HG03175 (cell line): ENCODE results near the gene GPR65.
"Not testable (repeated sequence)": the region's sequence is repeated elsewhere in the genome, so short reads cannot be mapped to it uniquely, and the experiment has no call there.

ENCODE experiments used
- ATAC-seq: cut with Tn5 transposase; IDR thresholded peaks from one replicate; pipeline ENCODE4 v1.9.1; 2021; ENCODE audit warnings: mild to moderate bottlenecking, moderate library complexity; ENCODE audit not compliant: unreplicated experiment

The GPR65 gene

DNA sequence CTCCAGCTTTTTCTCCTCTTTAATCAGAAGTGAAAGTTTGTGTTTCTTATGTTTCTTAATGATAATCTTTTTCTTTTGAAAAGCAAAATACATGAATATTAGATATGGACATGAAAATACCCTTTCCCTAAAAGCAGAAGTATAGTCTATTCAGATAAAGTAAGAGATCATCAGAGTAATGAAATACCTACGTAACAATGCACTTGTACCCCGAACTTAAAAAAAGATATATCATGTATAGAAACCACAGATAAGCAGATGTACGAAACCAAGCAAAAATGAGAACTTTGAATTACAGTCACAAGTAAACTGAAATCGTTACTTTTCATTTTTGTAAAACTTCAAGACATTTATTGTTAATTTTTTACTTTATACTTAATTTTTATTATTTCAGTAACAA lies 1.5 kb upstream of the GPR65 start:
- no peak for ATAC-seq

DNA sequence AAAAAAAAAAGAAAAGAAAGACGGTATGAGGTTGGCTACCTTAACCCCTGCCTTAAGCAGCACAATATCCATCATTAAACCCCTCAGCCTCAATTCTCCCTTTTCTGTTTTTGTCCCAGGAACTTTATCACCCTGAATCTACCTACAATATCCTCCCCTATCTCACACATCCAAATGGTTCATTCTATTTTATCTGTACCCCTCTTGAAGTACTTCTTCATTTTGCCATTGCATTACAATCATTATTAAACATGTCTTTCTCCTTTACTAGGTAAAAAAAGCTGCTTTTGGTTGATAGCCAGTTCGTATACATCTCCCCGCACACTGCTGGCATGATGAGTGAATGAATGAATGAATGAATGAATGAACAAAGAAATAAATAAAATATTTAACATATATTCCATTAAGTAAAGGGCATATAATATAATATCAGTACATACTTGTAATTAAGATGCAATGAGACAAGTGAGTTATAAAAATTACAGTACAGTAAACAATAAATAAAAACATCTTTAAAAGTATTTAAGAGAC lies 364 bp upstream of the GPR65 start:
- no peak for ATAC-seq

DNA sequence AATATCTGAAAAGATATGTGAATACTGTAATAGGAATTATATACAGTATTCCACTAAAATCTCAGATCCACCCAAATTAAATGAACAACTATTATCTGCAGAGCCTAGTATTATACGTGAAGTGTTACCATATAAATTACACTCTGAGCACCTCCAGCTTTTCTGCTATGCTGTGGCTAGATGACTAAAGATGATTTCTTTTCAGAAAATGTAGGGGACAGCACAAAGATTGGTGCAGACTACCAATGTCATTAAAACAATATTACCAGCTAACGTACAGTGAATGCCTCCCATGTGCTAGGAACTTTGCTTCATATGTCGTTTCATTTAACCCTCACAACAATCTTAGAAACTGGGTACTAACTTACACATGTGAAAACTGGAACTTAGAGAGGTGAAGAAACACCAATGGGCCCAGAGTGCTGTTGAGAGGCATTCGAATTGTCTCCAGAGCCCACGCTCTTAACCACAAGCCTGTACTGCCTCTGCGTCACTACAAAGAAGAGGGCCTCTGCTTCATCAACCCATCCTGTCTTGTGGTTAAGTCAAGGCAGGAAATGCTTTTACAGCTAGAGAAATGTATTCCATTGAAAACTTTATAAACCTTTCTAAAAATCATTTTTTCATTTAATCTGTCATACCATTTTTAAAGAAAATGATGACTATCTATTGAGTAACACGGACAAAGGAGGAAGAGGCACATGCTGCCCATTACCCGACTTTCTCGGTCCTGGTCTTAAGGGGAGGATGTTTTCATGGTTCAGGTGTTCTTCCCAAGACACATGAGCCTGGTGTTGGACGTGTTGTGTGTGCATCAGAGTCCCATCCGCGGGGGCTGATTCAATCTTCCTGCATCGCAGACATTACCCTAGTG lies 1.3 kb downstream of the GPR65 start:
- ATAC-seq = peak; percentile 84

DNA sequence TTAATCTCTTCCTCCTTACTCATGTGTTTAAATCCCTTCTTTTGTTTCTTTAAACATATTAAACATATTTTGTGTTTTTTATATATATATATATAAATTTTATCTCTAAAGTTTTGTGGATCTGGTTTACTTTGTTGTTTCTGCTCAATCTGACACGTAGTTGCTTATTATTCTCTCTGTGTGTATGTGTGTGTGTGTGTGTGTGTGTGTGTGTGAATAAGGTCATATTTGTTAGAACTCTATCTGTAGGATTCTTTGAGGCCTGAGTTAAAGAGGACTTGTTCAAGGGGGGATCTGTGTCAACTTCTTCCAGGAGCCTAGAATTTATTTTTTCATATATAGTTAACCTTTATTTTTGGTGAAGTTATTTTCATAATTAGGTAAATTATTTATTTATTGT lies 2.7 kb downstream of the GPR65 start:
- no peak for ATAC-seq

DNA sequence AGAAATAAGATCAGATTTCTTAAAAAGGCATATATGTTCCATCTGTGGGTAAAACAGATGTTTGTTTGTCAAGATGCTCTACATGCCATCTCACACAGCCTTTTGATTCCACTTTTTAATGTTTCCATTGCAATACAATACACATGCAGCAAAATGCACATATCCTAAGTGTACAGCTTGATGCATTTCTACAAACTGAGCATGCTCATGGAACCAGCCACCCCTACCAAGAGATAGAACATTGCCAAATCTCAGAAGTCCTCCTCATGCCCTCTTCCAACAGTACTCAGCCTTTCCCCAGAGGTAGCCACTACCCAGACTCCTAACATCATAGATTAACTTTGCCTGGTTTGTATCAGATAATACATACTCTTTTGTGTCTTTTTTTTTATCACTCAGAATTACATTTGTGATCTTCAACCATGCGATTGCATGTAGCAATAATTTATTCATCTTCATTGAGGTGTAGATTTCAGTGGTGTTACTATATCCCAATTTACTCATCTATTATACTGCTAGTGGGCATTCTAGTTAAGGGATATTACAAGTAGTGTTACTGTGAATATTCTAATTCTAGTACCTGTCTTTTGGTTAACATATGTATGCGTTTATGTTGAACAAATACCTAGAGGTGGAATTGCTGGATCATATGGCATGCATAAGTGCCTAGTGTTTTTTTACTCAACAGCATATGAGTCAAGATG lies 3.3 kb downstream of the GPR65 start:
- no peak for ATAC-seq

DNA sequence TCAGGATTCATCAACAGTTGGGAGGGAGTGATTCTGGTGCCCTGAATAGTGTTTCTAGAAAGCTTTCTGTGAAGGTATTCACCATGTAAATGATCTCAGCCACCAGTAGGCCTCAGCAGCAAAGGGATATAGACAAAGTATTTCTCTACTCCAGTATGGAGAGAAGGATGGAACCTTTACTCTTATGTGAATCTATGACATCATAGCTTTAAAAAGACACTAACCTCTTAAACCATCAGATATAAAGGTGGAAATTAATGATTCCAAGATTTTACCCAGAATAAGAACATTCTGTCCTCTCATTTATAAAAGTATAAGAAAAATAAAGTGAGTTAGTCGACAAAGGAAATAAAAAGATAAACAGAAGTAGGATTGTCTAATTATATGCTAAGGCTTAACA lies 4.6 kb downstream of the GPR65 start:
- no peak for ATAC-seq

DNA sequence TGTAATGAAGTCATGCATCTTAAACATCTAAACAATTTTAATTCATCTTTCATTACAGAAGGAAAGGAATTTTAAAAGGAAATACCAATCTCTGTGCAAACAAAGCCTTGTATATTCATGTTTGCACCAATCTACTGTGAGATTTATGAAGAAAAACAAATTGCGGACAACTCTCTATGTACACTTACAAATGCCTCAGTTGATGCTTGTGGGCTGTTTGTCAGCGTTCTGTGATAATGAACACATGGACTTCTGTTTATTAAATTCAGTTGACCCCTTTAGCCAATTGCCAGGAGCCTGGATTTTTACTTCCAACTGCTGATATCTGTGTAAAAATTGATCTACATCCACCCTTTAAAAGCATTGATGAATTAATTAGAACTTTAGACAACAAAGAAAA lies 5.4 kb downstream of the GPR65 start:
- no peak for ATAC-seq

DNA sequence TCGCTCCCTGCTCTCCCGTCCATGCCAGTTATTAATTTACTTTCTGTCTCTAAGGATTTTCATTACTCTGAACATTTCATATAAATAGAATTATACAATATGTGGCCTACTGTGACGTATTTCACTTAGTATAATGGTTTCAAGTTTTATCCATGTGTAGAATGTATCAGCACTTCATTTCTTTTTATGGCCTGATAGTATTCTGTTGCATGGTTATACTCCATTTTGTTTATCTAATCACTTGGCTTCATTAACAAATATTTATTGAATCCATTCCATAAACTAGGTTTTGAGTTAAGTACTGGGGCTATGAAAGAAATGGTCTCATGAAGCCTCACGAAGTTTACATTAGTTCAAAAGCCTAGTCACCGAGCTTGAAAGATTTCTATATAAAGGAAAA lies 7.6 kb downstream of the GPR65 start:
- no peak for ATAC-seq

DNA sequence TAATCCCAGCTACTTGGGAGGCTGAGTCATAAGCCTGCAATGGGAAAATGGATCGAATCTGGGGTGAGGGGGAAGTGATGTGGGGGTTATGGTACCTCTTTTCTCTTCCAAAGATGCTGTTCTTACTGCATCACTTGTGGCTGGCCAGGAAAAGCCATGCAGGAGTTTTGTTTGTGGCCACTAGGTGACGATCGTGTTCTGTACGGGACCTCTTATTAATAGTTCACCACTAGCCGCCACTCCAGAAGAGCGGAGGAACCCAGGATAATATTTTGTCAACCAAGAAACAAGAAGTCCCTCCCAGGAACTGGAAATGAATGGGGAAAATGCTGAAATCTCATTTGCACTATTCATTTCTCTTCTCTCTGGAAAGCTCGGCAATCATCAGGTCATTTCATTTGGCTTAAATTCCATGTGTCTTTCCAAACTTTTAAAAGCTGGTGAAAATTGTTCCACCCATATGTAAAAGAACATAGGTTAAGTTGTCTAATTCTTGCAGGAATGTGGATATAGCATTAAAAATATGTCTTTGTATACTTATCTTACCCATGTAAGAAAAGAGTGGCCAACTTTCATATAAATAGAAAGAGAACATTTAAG lies 8.9 kb downstream of the GPR65 start:
- ATAC-seq = peak; percentile 94

DNA sequence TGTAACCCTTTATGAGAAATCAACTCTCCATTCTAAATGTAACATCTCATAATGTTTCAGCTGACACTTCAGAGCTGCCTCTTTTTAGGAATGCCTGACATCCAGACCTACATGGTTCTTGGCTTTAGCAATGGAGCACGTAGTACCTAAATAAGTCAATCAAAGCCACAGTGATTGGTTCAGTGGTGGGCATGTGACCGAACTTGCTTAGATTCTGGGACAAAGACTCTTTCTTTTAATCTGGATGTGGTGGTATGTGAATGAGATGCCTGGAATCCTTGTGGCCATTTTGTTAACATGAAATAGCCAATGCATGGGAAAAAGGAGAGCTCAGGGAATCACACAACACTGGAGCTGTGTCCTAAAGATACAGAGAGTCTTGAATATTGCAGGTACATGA lies 11.8 kb downstream of the GPR65 start:
- ATAC-seq = no peak

DNA sequence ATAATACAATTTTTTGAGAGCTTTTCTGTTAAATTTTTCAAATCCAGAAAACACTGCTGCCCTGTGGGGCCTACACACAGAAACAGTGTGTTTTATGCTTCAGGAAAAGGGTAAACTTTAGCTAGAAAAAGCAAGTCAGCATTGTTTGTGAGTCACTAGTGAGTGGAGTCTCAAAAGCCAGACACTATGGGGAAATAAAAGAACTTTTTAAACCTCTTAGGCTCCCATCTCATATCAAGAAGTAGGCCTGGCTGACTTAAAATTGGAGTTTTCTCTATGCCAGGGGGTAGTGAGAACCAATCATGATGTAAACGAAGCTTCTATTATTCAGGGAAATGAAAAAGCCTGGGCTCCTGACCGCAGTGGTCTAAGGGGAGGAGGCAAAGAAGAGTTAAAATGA lies 12.6 kb downstream of the GPR65 start:
- ATAC-seq = no peak

DNA sequence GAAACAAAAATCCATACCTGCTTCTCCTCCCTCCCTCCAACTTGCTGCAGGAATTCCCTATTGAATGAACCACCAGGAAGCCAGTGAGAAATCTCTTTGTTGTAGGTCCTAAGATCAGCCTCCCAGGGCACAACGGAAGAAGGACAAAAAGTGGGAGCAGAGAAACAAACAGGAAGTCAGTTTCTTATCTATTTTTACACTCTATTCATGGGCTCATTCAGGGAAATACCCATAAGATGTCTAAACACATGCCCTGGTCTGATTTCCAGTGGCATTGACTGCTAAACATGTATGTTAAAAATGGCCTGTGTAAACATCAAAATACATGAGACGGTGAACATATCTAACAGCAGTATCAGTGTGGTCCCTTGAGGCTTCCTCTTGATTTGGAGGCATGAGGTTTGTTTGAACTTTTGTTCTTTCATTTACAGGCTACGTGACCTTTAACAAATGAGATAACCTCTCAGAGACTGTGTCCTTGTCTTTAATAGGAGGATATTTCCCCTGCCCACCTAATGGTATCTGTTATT lies 18.8 kb downstream of the GPR65 start:
- no peak for ATAC-seq

DNA sequence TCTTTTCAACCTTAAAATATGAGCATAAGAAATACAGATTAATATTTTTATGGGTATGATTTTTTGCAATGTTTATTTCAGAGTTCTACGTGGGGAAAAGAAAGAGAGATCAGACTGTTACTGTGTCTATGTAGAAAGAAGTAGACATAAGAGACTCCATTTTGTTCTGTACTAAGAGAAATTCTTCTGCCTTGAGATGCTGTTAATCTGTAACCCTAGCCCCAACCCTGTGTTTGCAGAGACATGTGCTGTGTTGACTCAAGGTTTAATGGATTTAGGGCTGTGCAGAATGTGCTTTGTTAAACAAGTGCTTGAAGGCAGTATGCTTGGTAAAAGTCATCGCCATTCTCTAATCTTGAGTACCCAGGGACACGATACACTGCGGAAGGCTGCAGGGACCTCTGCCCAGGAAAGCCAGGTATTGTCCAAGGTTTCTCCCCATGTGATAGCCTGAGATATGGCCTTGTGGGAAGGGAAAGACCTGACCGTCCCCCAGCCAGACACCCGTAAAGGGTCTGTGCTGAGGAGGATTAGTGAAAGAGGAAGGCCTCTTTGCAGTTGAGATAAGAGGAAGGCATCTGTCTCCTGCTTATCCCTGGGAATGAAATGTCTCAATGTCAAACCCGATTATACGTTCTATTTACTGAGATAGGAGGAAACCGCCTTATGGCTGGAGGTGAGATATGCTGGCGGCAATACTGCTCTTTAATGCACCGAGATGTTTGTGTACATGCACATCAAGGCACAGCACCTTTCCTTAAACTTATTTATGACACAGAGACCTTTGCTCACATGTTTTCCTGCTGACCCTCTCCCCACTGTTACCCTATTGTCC lies 19.5 kb downstream of the GPR65 start:
- not testable (repeated sequence) for ATAC-seq

DNA sequence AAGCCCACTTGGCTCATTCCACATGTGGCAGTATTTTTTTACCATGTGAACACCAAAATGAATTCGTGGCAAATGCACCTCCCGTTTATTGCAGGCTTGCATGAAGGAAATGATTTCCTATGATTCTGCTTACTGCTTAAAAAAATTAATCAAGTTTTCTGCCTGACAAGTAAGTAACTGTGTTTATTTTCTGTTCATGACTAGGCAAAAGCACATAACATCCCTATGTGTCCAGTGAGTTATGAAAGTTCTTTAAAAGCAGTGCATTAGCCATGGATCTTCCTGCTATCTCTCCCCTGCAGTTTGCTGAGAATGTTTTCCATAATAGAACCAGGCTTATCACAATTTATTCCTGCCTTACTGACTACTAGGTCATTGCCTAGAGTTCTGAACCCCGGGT lies 20.4 kb downstream of the GPR65 start:
- ATAC-seq = no peak

DNA sequence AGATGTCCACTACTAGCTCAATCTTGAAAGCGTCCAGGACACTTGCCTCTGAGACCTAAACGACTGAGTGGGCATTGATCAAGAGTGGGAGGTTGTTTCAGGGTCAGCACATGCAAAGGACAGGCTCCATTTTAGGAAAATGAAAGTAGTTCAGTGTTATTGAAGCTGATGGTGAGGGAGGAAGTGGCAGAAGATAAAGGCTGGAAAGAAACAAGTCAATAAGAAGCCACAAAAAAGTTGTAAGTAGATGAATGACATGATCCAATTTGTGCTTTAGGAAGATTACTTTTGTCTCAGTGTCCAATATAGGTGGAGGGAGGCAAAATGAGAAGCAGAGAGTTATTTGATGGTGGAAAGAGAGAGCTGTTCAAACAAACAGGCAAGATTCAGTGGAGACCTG lies 22.0 kb downstream of the GPR65 start:
- ATAC-seq = peak; percentile 46

DNA sequence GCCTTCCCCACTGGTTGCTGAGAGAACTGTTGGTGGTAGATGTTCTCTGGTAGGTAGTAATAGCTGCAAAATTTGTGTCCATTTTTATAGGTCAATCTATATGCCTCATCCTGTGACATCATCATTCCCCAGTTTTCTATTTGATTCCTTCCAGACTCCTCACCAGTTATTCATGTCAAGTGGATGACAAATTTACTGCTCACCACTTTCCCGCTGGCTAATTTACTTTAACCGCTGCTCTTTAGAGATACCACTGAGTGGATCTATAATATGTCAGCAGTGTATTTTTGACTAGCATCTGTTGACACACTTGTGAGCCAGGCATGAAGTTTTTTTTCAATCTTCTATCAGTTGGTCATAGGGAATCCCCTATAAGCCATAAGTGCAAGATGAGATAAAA lies 24.6 kb downstream of the GPR65 start:
- ATAC-seq = no peak

DNA sequence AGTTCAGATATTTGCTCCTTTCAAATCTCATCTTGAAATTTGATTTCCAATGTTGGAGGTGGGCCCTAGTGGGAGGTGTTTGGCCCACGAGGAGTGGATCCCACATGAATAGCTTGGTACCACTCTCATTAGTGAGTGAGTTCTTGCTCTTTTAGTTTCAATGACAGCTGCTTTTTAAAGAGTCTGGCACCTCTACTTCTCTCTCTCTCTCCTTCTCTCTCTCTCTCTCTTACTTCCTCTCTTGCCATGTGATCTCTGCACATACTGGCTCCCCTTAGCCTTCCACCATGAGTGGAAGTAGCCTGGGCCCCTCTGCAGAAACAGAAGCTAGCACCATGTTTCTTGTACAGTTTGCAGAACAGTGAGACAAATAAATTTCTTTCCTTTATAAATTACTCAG lies 25.1 kb downstream of the GPR65 start:
- ATAC-seq = no peak

DNA sequence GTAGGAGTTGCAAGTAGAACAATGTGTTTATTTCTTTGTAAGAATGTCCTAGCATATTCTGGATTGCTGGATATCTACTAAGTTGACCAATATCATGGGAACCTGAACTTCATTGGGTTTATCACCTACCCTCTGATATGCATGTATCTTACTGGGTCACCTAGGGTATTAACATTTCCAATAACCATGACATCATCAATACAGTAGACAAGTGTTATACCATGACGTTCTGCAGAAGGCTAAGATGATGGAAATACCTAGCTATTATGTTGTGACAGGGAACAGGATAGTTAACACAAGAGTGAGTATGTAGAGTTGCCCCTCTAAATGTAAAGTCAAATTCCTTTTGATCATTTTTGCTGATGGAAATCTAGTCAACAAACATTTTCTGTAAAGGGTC lies 26.0 kb downstream of the GPR65 start:
- no peak for ATAC-seq

DNA sequence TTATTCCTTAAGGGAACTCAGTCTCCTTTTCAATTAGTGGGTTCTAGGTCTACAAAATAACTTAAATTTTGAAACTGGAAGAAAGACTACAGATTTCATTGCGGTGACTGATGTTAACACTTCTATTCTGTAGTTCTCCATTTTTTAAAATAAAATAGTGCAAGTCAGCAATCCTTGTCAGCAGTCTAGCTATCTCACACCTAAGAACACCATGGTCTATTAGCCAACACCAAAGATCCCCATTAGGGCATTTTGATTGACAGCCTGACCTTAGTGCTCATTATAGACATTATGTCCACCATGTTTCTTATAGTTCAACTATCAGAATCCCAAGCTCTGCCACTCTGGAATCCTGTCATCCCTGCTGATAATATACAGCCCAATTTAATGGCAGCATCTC lies 27.4 kb downstream of the GPR65 start:
- no peak for ATAC-seq

DNA sequence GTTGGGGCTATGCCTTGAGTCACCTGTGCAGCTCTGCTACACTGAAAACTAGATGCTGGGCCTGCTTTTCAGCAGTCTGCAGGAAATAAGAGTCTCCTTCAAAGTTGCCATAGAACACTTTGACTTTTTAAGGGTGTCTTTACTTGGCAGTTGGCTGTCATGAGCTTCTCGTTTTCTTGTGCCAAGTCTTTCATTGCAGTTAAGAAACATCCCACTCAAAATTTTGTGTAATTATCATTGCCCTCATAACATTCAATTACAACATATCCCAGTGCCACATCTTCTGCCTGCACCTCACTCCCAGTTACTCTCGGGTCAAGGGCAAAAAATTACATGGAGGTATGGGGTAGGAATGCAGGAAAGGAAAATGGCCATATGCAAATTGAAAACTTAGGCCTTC lies 29.1 kb downstream of the GPR65 start:
- ATAC-seq = no peak

DNA sequence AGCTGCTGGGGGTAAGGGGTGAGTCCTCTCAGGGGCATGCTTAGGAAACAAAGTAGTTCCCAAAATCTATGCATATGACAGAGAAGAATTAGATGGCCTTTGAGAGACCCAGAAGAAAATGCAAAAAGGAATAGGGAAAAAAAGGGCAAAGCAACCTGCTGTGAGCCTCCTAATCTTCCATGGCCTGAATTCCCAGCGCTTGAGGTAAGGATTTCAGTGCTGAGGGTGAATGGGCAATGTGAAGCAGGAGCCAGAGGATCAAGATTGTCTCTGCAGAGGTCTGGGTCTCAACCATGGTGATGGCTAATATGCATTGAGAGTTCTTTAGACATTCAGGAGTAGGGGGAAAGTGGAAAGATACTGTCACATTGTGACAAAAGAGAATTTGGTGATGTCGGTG lies 31.5 kb downstream of the GPR65 start:
- no peak for ATAC-seq
